CD4-positive, CD25-positive, alpha-beta regulatory T cell (primary cell): ENCODE data around the gene CMIP. TPM values are rescaled to one million over a fixed set of nuclear protein-coding genes. Genes with fewer than 3 reads are reported as not detected.

Experiments used
- ATAC-seq, 2 donors: fragments of 150-1000 bp; cut with Tn5 transposase; one replicate each; pipeline ENCODE4 v1.10.0; 2021; ENCODE audit warnings: low read depth in 2 of 2, moderate number of reproducible peaks in 2 of 2, moderate library complexity in 1 of 2
- DNase-seq, 3 donors: peaks; one replicate each; pipeline versions ENCODE4 v3.0.0 to v3.0.0-alpha.2; 2012 to 2022; ENCODE audit warnings: mixed read lengths in 1 of 3
- H3K27ac ChIP-seq: one replicate; pipeline ENCODE4 v1.7.0; 2013; ENCODE audit warnings: mild to moderate bottlenecking, low read length; ENCODE audit not compliant: insufficient read depth, poor library complexity, severe bottlenecking
- H3K27me3 ChIP-seq: one replicate; pipeline ENCODE4 v1.7.0; 2013; ENCODE audit warnings: low read length; ENCODE audit not compliant: control insufficient read depth, insufficient read depth
- H3K36me3 ChIP-seq: one replicate; pipeline ENCODE4 v1.7.0; 2013; ENCODE audit warnings: mild to moderate bottlenecking, low read length, moderate library complexity; ENCODE audit not compliant: control insufficient read depth, insufficient read depth
- H3K4me1 ChIP-seq: 2 replicates; pipeline ENCODE4 v1.7.0; 2013; ENCODE audit warnings: mild to moderate bottlenecking, low read length; ENCODE audit not compliant: insufficient read depth, control insufficient read depth, poor library complexity, severe bottlenecking
- H3K4me3 ChIP-seq: one replicate; pipeline ENCODE4 v1.7.0; 2013; ENCODE audit warnings: low read depth, mild to moderate bottlenecking, low read length, moderate library complexity
- H3K9me3 ChIP-seq, 2 experiments: 1 replicate in 1 of 2; 2 replicates in 1 of 2; pipeline ENCODE4 v1.7.0; 2013; ENCODE audit warnings: low read length in 2 of 2, mild to moderate bottlenecking in 1 of 2, moderate library complexity in 1 of 2; ENCODE audit not compliant: control insufficient read depth in 2 of 2
- H3K27ac Mint-ChIP-seq, 3 donors: one replicate each; pipeline ENCODE4 v1.8.0; 2020 to 2022; ENCODE audit warnings: mild to moderate bottlenecking in 3 of 3, mixed read lengths in 3 of 3, moderate library complexity in 2 of 3
- H3K27me3 Mint-ChIP-seq: one replicate; pipeline ENCODE4 v1.8.0; 2022; ENCODE audit warnings: mild to moderate bottlenecking, mixed read lengths
- H3K36me3 Mint-ChIP-seq: one replicate; pipeline ENCODE4 v1.8.0; 2020; ENCODE audit warnings: mixed read lengths
- H3K4me1 Mint-ChIP-seq, 4 donors: one replicate each; pipeline ENCODE4 v1.8.0; 2020 to 2022; ENCODE audit warnings: mixed read lengths in 4 of 4, mild to moderate bottlenecking in 1 of 4
- H3K4me3 Mint-ChIP-seq, 4 donors: one replicate each; pipeline ENCODE4 v1.8.0; 2020 to 2022; ENCODE audit warnings: mild to moderate bottlenecking in 4 of 4, mixed read lengths in 4 of 4, moderate library complexity in 3 of 4
- H3K9me3 Mint-ChIP-seq, 7 donors: one replicate each; pipeline ENCODE4 v1.8.0; 2020 to 2022; ENCODE audit warnings: mixed read lengths in 7 of 7, mild to moderate bottlenecking in 3 of 7, moderate library complexity in 2 of 7
- polyA plus RNA-seq, 4 donors: library from polyadenylated mRNA; unstranded; fragments of 300-500 nt; fragmentation: Illumina TruSeq; gene quantifications; one replicate each; pipeline ENCODE4 v1.2.3, GENCODE V29; 2021
- total RNA-seq: library from RNA; stranded (reverse); gene quantifications from one replicate; pipeline ENCODE4 v1.2.3, GENCODE V29; 2022

Gene CMIP
- total and polyA plus RNA-seq, 5 donors from 2014 or later, result 0.21 to 49.7 (median 0.94) TPM

DNA sequence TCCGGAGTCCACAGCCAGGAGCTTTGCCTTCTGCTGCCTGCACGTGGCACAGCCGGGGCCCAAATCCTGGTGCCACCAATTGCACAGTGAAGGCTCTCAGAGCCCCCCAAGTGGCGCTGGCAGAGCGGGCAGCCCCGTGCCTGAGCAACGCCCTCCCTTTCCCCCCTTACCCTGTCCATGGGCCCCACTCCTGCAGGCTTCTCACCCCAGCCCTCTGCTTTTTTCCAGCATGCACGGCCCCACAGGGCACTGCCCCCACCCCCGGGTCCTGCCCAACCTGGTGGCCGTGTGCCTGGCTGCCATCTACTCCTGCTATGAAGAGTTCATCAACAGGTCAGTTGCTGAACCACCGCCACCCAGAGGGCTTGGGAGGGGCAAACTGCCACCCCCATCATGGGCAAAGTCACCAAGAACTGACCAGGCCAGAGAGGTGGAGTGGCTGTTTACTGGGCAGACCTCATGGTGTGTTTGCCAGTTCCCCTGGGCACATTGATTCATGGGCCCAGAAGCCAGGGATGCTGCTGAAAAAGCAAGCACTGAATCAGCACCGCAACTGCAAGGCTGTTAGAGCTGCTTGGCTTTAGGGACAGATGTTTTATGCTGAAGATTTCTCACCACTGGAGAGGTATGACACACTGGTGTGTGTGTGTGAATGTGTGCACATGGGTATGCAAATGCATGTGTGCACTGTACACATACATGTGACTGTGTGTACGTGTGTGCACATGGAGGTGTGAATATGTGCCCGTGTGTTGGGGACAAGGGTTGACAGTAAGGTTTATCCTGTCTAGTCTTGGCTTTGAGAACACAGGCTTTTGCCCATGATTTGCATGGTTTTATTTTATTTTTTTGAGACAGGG is 227.4 kb downstream of the CMIP start:
- no peak for DNase-seq
- Histone ChIP-seq H3K27me3 (no peaks in the 10 kb centered on the region), H3K27ac (no peak overlapping the region), H3K9me3 (no peaks in the 10 kb centered on the region), H3K4me3 (no peak overlapping the region), H3K4me1 (no peaks in the 10 kb centered on the region), H3K36me3 (peaks cover 28% of the 10 kb centered on the region)
- Mint-ChIP-seq H3K9me3 (peaks cover 0 to 2% (median 0%) of the 10 kb centered on the region in 7 donors), H3K4me3 (peak overlapping the region in 1 of 4 donors; percentile 51), H3K27me3 (no peaks in the 10 kb centered on the region), H3K4me1 (peaks cover 0 to 5% (median 2%) of the 10 kb centered on the region in 4 donors), H3K27ac (peak overlapping the region in 1 of 3 donors; percentile 27), H3K36me3 (peaks cover 41% of the 10 kb centered on the region)
- ATAC-seq, result no peak

DNA sequence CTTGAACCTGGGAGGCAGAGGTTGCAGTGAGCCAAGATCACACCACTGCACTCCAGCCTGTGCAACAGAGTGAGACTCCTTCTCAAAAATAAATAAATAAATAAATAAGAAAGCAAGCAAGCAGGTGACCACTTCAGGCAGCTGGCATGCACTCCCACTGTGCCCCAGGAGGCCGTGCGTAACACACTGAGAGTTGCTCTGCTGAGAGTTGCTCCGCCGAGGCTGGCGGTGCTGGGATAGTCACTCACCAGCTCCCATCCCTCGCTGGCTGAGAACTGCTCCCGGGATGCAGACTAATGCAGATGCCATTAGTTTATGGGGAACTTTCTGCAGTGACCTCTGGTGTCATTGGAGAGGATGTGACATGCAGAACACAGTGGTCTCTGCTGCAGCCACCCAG is 228.8 kb downstream of the CMIP start:
- H3K27ac ChIP-seq, result no peak overlapping the region
- H3K27me3 ChIP-seq, result no peaks in the 10 kb centered on the region
- H3K4me1 ChIP-seq, result no peaks in the 10 kb centered on the region
- Mint-ChIP-seq H3K27me3 (no peaks in the 10 kb centered on the region), H3K9me3 (peaks cover 0 to 2% (median 0%) of the 10 kb centered on the region in 7 donors), H3K27ac (no peak overlapping the region), H3K36me3 (peaks cover 46% of the 10 kb centered on the region), H3K4me1 (peaks cover 0 to 8% (median 4%) of the 10 kb centered on the region in 4 donors), H3K4me3 (no peak overlapping the region)
- H3K36me3 ChIP-seq, result peaks cover 28% of the 10 kb centered on the region
- DNase-seq (no peak), ATAC-seq (no peak)
- H3K9me3 ChIP-seq, result no peaks in the 10 kb centered on the region
- no peak overlapping the region for H3K4me3 ChIP-seq

DNA sequence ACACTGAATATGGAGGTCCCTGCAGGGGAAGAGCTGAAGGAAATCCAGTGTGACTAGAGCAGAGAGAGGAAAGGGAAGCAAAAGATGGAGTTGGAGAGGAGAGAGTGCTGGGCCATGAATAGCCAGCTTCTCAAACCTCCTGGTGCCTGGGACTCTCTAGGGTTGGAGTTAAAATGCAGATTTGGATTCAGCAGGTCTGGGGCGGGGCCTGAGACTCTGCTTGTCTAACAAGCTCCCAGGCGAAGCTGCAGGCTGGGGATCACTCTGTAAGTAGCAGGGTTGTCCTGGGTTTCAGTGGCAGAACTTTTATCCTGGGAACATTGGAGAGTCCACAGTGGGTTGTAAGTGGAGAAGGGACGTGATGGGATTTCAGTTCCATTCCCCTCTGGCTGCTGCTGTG is 231.1 kb downstream of the CMIP start:
- H3K9me3 Mint-ChIP-seq, result peaks cover 0 to 2% (median 0%) of the 10 kb centered on the region in 7 donors
- Histone ChIP-seq H3K4me1 (no peaks in the 10 kb centered on the region), H3K27ac (no peak overlapping the region), H3K27me3 (no peaks in the 10 kb centered on the region), H3K36me3 (peaks cover 34% of the 10 kb centered on the region), H3K9me3 (no peaks in the 10 kb centered on the region), H3K4me3 (no peak overlapping the region)
- DNase-seq (no peak), ATAC-seq (no peak)
- peaks cover 0 to 15% (median 4%) of the 10 kb centered on the region in 4 donors for H3K4me1 Mint-ChIP-seq
- peaks cover 45% of the 10 kb centered on the region for H3K36me3 Mint-ChIP-seq
- no peaks in the 10 kb centered on the region for H3K27me3 Mint-ChIP-seq
- H3K27ac Mint-ChIP-seq, result no peak overlapping the region
- H3K4me3 Mint-ChIP-seq, result no peak overlapping the region

DNA sequence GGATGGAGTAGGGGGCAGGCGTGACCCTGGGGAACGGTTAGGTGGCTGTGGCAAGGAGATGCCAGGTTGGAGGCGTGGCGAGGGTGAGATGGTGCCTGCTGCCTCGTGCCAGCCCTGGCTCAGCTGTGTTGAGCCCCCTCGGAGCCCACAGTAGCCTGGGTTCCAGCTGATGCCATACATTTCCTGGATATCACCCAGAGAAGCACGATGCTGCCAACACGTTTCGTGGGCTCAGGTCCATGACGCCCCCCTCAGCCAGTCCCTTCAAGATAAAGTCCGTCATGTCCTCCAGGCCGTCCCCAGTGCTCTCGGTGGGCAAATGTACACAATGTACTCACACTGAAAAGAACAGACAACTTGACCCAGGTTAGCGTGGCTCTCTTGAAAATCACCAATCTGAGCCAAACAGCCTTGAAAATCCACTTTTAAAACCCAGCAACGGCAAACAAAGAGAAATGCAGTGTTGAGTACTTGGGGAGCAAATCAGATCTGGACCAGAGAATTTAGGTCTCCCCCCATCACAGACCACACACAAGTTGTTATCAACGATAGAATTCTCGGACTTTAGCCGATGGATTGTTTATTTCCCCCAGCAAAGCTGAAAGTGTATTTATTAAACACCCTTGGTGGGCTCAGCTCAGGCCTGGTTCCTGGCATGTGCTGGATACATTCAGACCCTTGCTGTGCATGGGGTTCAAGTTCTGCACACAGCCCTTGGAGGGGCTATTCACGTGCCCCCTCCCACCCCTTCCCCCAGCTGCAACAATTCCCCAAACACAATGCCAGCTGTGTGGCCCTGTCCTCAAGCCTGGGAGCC is 231.7 kb downstream of the CMIP start:
- Mint-ChIP-seq H3K4me1 (peaks cover 0 to 15% (median 4%) of the 10 kb centered on the region in 4 donors), H3K27ac (peak overlapping the region in 1 of 3 donors; percentile 74), H3K36me3 (peaks cover 42% of the 10 kb centered on the region), H3K27me3 (no peaks in the 10 kb centered on the region), H3K9me3 (peaks cover 0 to 2% (median 0%) of the 10 kb centered on the region in 7 donors), H3K4me3 (no peak overlapping the region)
- Histone ChIP-seq H3K9me3 (no peaks in the 10 kb centered on the region), H3K27ac (no peak overlapping the region), H3K4me3 (no peak overlapping the region), H3K4me1 (no peaks in the 10 kb centered on the region), H3K36me3 (peaks cover 31% of the 10 kb centered on the region), H3K27me3 (no peaks in the 10 kb centered on the region)
- ATAC-seq (no peak), DNase-seq (no peak)

DNA sequence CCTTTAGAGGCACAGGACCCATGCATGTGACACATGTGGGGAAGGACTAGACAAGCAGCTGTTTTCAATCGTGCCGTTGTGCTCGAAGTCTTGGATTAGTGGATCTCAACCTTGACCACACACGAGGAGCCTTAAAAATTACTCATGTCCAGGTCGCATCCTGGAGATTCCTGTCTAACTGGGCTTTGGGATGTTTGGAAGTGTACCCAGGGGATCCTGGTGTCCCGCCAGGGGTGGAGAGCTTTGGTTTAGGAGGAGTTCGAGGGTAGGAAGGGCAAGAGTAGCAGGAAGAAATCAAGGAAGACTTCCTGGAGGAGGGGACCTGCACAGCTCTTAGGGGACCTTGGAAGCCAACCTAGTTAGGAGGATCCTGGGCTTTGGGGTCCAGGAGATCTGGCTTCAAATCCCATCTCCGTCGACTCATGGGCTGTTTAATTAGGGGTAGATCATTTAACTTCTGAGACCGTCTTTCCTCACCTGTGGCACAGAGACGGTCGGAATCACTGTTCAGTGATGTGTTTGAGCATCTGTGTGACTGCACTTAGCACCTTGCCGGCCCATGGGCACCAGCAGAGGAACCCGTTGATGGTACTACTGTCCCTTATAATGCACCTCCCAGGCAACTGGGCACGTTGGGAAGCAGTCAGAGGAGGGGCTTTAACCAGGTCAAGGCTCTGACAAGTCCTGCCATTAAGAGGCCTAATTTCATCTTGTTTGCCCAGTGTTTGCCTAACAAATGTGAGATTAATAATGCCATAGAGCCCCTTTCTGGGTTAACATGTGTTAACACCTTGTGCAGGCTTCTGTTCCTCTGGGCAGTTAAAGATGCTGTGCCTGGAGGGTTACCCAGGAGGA is 232.5 kb downstream of the CMIP start:
- H3K9me3 ChIP-seq, result no peaks in the 10 kb centered on the region
- Mint-ChIP-seq H3K9me3 (peaks cover 0 to 2% (median 0%) of the 10 kb centered on the region in 7 donors), H3K27me3 (no peaks in the 10 kb centered on the region), H3K27ac (peak overlapping the region in 2 of 3 donors; percentile 44 to 62), H3K36me3 (peaks cover 42% of the 10 kb centered on the region), H3K4me3 (no peak overlapping the region), H3K4me1 (peaks cover 0 to 15% (median 4%) of the 10 kb centered on the region in 4 donors)
- H3K27me3 ChIP-seq, result no peaks in the 10 kb centered on the region
- H3K4me3 ChIP-seq, result no peak overlapping the region
- peaks cover 23% of the 10 kb centered on the region for H3K36me3 ChIP-seq
- H3K4me1 ChIP-seq, result no peaks in the 10 kb centered on the region
- no peak for DNase-seq
- no peak for ATAC-seq
- no peak overlapping the region for H3K27ac ChIP-seq

DNA sequence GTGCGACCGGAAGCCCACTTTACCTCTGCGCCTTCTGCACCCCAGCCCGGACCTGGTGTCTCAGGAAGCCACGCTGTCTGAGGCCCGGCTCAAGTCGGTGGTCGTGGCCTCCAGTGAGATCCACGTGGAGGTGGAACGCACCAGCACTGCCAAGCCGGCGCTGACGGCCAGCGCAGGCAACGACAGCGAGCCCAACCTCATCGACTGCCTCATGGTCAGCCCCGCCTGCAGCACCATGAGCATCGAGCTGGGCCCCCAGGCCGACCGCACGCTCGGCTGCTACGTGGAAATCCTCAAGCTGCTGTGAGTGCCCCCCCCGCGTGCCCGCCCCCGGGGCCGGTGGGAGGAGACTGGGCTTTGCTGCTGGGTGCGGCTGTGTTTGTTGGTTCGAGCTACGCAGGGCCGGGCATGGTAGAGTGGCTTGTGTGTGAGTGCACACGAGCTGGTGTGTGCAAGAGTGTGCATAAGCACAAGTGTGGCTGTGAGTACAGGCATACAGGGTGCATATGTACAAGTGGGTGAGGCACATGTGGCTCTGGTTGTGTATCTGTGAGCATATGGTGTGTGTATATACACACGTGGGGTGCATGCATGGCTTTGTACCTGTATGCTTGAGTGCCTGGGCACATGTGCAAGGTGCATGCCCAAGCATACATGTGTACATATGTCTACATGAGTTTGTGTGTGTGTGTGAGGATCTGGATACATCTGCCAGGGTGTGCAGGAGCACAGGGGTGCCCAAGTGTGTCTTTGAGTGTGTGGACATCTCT is 233.9 kb downstream of the CMIP start:
- Mint-ChIP-seq H3K36me3 (peaks cover 39% of the 10 kb centered on the region), H3K4me1 (peaks cover 0 to 12% (median 4%) of the 10 kb centered on the region in 4 donors), H3K27me3 (no peaks in the 10 kb centered on the region), H3K27ac (peak overlapping the region in 2 of 3 donors; percentile 62 to 90), H3K4me3 (peak overlapping the region in 1 of 4 donors; percentile 25), H3K9me3 (peaks cover 0 to 2% (median 0%) of the 10 kb centered on the region in 7 donors)
- Histone ChIP-seq H3K4me1 (no peaks in the 10 kb centered on the region), H3K9me3 (no peaks in the 10 kb centered on the region), H3K4me3 (no peak overlapping the region), H3K27ac (no peak overlapping the region), H3K27me3 (no peaks in the 10 kb centered on the region), H3K36me3 (peaks cover 15% of the 10 kb centered on the region)
- no peak for ATAC-seq
- DNase-seq, result no peak
